ENCODE data around the gene PIANP.
A peak's percentile ranks its signal among the peaks of the same experiment; 100 is the strongest.
"Not testable (repeated sequence)": the region's sequence is repeated elsewhere in the genome, so short reads cannot be mapped to it uniquely, and the experiment has no call there.

The PIANP gene, protein sequence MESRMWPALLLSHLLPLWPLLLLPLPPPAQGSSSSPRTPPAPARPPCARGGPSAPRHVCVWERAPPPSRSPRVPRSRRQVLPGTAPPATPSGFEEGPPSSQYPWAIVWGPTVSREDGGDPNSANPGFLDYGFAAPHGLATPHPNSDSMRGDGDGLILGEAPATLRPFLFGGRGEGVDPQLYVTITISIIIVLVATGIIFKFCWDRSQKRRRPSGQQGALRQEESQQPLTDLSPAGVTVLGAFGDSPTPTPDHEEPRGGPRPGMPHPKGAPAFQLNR

DNA sequence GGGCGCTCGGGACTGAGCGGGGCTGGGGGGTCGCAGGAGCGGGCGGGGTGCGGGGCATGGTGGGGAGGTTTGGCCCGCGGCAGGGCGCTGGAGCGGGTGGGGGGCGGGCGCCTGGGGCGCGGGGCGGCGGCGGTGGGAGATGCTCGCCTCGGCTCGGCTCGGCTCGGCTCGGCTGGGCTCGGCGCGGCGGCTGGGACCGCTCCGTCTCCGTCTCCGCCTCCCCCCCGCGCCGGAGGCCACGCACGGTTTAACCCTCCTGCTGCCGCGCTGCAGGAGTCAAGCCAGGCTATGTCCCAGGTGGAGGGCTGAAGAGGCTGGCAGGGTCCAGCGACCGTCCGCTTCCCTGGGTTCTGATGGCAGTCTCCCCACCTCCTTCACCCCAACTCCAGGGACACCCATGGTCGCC lies at the start of gene PIANP:
TSS of gene PIANP (minus strand) at position 170 of the 406 bp plus-strand sequence. CDS start 2,754 bp downstream, outside the sequence.
- peak; percentile 79 for DNase-seq

DNA sequence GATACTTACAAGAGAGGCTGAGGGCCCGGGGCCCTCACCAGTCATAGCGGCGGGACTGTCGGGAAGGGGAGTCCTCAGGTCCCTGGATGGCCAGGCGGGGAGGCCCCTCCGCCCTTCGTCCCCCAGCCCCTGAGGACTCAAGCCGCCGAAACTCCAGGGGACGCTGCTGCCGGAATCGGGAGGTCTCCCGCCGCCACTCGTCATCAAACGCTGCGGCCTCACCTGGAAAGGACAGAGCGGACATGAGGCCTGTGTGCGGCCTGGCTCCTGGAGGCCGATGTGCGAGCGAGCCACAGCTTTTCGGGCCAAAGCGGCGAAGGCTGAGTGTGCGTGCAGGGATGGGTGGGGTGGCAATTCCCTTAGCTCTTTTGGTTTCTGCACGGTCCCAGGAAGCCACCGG lies 48.1 kb upstream of the PIANP start:
- DNase-seq, result no peak

DNA sequence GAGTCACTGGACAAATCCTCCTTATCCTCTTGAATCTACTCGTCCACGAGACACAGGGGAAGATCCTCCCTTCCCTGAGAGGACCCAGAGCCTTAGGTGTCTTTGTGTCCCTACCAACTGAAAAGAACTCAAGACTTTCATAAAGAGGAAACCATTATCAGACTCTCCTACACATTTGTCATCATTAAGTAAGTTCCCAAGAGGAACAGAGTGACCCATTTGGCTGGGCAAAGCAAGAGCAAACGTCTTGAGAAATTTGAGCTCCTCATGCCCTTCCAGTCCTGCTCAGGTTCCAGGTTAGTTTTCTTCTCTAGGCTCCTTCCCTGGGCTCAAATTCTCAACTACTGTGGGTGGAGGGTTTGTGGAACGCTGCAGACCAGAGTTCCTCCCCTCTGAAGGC lies 46.6 kb upstream of the PIANP start:
- no peak for DNase-seq

DNA sequence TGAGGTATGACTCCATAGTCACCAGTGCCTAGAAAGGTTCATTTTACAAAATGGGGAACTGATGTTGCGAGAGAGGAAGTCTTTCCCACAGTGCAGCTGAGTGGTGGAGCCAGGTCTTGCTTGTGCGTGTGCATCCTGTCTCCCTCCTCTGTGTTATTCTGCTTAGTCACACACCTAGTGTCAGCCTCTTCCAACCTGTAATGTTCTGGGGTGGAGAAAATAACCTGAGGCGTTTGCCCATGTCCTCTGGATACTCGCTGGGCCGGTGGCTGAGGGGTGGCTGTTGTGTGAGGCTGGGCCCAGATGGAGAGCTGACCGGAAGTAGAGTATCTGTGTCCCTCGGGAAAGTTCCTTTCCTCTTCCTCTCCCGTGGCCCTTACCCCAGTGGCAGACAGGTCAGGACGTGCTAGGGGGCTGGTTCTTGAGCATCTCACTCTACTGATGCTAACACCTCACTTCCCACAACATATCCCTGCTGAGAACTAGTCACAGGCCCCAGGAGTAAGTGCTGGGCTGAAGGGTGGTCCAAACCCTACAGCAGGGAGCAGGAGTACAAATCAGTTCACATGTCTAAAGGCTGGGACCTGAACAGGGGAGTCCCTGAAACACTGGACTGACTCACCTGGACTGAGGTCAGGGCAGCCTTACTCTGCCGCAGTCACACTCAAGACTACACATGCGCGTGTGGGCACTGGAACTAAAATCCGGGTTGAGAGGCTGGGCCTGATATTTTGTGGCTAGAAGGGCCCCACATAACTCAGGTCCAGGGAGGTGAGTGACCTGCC lies 45.3 kb upstream of the PIANP start:
- no peak for DNase-seq

DNA sequence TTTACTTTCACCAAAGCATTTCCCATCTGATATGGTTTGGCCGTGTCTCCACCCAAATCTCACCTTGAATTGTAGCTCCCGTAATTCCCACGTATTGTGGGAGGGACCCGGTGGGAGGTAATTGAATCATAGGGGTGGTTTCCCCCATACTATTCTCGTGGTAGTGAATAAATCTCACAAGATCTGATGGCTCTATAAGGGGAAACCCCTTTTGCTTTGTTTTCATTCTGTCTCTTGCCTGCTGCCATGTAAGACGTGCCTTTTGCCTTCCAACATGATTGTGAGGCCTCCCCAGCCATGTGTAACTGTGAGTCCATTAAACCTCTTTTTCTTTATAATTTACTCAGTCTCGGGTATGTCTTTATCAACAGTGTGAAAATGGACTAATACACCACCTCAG lies 42.7 kb upstream of the PIANP start:
- DNase-seq, result not testable (repeated sequence)

DNA sequence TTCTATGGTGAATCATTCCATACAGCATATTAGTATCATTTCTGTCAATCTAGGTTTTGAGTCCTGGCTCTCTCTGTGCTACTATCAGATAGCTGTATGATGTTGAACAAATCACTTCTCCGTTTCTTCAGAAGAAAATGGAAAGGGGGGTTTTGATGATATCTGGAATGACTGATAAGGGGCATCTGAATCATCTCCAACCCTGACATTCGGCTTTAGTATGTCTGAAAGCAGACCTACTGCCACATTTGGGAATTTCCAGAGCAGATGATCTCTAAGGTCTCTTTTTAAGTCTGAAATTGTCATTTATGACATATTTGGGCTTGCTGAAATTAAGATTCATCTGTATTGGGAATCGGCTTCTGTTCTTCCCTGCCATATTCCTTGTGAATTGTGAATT lies 42.2 kb upstream of the PIANP start:
- no peak for DNase-seq

DNA sequence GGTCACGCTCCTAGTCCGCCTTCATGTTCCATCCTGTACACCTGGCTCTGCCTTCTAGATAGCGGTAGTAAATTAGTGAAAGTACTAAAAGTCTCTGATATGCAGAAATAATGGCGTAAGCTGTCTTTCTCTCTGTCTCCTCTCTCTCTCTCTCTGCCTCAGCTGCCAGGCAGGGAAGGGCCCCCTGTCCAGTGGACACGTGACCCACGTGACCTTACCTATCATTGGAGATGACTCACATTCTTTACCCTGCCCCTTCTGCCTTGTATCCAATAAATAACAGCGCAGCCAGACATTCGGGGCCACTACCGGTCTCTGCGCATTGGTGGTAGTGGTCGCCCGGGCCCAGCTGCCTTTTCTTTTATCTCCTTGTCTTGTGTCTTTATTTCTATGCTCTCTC lies 41.5 kb upstream of the PIANP start:
- DNase-seq, result not testable (repeated sequence)

DNA sequence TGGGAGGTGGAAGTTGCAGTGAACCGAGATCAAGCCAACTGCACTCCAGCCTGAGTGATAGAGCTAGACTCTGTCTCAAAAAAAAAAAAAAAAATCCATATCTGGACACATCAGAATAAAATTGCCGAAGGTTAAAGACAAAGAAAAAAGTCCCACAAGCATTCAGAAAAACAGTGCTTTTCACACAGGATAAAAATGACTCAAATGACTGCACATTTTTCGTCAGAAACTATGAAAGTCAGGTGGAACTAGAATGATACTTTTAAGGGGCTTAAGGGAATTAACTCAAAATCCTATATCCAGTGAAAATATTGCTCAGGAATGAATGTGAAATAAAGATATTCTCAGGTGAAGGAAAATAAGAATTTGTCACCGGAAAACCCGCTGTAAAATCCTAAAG lies 36.1 kb upstream of the PIANP start:
- no peak for DNase-seq

DNA sequence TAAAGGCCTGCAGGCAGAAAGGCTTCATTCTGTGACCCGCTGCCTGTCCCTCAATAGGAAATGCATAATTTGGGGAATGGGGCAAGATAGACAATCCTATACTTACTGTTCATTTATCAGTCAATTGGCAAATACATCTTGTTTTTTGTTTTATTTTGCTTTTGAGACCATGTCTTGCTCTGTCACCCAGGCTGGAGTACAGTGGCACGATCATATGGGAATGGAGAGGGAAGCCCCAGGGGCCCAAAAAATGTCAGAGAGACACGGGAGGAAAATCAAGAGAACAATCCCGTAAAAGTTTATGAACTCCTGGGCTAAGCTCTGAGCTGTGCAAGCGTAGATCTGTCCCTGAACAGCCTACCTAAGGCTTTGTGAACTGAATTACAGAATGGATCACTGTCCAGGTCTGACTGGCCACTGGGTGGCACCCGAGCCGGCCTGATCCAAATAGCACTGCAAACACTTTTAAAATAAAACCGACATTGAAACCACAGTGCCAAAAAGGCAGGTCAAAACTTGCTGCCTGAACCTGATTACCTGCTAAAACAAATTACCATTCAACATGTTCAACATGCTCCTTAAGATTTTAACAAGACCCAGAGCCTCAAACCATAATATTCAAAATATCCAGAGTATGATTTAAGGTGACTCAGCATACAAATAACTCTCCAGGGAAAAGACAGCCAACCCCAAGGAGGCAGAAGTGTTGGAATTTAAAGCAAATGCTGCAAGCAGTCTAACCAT lies 35.0 kb upstream of the PIANP start:
- DNase-seq, result peak; percentile 65

DNA sequence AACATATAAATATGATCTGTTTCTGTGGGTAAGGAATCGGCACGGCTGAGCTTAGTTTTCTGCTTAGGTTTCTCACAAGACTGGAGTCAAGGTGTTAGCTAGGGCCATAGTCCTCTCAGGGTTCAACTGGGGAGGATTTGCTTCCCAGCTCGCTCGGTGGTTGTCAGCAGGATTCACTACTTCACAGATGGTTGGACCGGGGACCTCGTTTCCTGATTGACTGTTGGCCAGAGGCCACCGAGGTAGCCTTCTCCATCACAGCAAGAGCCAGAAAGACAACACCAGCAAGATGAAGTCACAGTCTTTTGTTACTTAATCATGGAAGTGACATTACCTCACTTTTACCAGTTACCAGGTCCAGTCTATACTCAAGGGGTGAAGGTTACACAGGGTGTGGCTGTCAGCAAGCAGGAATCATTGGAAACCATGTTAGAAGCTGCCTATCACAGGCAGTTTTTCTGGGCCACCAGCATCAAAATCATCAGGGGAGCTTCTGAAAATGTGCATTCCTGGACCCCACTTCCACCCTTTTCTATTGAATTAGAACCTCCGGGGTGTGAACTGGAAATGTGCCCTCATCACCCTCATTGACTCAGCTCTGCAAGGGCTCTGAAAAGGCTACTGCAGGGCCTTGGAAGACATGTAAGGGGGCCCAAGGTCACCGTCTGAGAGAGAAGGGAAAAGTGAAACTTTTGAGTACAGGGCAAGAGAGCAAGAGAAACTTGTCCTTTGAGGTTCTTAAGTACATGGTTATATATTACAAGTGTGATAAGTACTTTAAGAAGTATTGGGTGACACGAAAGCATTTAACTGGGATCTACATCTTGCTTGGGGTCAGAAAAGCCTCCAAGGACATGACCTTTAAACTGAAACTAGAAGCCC lies 34.1 kb upstream of the PIANP start:
- DNase-seq, result no peak

DNA sequence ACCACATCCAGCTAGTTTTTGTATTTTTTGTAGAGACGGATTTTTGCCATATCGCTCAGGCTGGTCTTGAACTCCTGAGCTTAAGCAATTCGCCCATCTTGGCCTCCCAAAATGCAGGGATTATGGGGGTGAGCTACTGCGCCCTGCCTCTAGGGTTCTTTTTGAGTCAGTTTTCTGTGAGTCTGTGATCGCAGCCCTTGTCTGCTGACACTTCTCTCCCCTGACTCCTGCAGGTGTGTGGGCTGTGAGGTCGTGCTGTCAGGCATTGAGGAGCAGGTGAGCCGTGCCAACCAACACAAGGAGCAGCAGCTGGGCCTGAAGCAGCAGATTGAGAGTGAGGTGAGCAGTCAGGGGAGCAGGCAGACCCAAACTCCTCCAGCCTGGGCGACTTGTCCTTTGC lies 29.6 kb upstream of the PIANP start:
- DNase-seq, result no peak

DNA sequence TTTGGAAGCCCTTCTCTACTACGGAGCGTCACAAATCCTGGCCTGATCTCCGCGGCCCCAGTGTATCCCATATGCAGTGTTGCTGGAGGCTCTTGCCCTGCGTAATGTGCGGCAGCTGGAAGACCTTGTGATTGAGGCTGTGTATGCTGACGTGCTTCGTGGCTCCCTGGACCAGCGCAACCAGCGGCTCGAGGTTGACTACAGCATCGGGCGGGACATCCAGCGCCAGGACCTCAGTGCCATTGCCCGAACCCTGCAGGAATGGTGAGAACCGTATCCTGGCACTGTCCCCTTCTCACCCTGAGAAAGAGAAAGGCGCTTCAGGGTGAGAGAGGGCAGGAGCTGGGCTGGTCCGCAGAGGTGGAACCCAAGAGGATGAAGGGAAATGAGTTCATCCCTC lies 28.6 kb upstream of the PIANP start:
- no peak for DNase-seq

DNA sequence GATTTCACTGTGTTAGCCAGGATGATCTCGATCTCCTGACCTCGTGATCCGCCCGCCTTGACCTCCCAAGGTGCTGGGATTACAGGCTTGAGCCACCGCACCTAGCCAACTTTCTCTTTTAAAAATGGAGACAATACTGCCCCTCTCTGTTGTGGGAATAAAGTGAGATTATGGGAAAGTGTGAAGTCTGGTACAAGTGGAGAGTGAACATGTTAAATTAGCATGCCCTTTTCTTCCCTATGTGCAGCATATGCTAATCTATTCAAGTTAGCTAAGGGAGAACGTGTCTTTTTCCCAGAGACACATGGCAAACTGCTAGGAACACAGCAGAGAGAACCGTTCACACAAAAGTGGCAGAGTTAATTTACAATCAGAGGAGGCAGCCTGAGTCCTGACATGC lies 24.7 kb upstream of the PIANP start:
- DNase-seq, result no peak

DNA sequence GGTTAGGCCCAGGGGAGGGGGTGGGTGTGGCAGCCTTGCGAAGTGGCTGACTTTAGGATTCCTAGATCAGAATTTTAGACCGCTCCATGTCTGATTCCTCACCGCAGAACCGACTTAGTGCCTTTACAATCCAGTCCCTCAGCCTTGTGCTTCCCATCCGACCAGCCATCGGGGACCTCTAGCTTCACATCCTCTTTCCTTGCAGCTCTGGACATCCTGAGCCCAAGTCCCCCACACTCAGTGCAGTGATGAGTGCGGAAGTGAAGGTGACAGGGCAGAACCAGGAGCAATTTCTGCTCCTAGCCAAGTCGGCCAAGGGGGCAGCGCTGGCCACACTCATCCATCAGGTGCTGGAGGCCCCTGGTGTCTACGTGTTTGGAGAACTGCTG lies 23.8 kb upstream of the PIANP start:
- no peak for DNase-seq

DNA sequence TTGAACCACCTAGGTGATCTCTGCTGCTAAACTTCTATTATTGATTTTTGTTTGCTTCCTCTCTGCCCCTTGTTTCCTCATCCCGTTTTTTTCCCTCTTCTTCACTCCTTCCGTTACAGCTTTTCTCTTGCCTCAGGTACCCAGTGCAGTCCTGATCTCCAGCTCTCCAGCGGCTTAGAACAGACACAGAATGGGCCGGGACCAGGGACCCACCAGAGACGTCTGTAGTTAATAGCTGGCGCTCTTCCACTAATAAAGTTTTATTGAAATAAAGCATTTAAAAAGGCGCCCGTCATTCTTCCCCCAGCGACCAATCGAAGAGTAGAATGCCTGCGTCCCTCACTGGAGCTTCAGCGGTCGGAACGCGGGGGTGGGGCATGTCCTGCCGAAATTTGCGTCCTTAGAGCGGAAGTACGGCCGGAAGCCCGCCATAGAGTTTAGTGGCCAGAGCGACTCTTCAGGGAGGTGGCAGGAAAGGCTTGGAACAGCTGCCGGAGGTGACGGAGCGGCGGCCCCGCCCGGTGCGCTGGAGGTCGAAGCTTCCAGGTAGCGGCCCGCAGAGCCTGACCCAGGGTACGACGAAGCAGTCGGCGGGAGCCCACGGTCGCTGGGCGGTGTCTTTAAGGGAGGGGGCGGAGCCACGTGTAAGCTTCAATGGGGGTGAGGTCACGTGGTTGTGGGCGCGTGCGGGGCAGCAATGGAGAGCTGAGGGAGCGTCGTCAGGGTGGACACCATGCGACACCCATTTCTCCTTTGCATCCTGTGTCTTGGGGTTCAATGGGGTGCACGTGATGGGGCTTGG lies 23.2 kb upstream of the PIANP start, which contains the start of gene COPS7A:
TSS of gene COPS7A (plus strand) at position 440 of the 802 bp plus-strand sequence. CDS start 611 bp downstream, outside the sequence.
- peak; percentile 98 for DNase-seq

DNA sequence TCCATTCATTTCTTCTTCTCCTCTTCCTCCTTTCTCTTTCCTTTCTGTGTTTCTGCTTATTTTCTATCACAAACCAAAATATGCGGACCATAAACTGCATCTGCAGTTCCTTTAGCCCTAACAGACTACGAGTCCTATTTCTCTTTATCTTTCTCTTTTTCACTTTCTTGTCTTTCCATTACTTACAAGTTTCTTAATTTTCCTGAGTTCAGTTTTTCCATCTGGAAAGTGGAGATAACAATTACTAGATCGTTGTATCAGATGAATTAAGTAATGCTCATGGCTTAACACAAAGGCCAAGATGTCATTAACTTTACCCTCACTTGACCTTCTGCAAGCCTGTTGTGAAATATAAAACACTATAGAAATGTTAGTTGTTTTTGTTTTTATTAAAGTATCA lies 22.2 kb upstream of the PIANP start:
- DNase-seq, result no peak

DNA sequence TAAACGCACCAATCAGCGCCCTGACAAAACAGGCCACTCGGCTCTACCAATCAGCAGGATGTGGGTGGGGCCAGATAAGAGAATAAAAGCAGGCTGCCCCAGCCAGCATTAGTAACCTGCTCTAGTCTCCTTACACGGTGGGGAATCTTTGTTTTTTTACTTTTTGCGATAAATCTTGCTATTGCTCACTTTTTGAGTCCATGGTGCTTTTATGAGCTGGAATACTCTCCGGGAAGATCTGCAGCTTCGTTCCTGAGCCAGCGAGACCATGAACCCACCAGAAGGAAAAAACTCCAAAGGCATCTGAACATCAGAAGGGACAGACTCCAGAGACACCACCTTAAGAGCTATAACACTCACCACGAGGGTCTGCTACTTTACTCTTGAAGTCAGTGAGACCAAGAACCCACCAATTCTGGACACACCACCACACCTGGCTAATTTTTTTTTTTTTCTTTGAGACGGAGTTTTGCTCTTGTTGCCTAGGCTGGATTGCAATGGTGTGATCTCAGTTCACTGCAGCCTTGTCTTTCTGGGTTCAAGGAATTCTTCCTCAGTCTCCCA lies 16.3 kb upstream of the PIANP start:
- DNase-seq, result no peak

DNA sequence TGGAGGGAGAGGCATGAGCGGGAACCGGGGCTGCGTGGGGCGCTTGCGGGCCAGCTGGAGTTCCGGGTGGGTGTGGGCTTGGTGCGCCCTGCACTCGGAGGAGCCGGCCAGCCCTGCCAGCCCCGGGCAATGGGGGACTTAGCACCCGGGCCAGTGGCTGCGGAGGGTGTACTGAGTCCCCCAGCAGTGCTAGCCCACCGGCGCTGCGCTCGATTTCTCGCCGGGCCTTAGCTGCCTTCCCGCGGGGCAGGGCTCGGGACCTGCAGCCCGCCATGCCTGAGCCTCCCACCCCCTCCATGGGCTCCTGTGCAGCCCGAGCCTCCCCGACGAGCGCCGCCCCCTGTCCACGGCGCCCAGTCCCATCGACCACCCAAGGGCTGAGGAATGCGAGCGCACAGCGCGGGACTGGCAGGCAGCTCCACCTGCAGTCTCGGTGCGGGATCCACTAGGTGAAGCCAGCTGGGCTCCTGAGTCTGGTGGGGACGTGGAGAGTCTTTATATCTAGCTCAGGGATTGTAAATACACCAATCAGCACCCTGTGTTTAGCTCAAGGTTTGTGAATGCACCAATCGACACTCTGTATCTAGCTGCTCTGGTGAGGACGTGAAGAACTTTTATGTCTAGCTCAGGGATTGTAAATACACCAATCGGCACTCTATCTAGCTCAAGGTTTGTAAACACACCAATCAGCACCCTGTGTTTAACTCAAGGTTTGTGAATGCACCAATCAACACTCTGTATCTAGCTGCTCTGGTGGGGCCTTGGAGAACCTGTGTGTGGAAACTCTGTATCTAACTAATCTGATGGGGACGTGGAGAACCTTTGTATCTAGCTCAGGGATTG lies 15.6 kb upstream of the PIANP start:
- not testable (repeated sequence) for DNase-seq

DNA sequence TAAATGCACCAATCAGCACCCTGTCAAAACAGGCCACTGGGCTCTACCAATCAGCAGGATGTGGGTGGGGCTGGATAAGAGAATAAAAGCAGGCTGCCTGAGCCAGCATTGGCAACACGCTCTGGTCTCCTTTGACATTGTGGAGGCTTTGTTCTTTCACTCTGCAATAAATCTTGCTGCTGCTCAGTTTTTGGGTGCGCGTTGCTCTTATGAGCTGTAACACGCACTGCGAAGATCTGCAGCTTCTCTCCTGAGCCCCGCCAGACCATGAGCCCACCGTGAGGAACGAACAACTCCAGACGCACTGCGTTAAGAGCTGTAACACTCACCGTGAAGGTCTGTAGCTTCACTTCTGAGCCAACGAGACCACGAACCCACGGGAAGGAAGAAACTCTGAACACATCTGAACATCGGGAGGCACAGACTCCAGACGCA lies 8.4 kb upstream of the PIANP start:
- DNase-seq, result no peak

DNA sequence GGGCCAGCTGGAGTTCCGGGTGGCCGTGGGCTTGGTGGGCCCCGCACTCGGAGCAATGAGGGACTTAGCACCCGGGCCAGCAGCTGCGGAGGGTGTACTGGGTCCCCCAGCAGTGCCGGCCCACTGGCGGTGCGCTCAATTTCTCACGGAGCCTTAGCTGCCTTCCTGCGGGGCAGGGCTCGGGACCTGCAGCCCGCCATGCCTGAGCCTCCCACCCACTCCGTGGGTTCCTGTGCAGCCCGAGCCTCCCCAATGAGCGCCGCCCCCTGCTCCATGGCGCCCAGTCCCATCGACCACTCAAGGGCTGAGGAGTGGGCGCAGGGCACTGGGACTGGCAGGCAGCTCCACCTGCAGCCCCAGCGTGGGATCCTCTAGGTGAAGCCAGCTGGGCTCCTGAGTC lies 7.7 kb upstream of the PIANP start:
- not testable (repeated sequence) for DNase-seq
